Cerebellar cortex (tissue), 1 donor: Measurements from ENCODE around the gene HOXC12.

ENCODE experiments used
- DNase-seq: peaks from one replicate; pipeline ENCODE4 v3.0.0-alpha.2; 2015; ENCODE audit warnings: low spot score

HOXC12 gene

DNA sequence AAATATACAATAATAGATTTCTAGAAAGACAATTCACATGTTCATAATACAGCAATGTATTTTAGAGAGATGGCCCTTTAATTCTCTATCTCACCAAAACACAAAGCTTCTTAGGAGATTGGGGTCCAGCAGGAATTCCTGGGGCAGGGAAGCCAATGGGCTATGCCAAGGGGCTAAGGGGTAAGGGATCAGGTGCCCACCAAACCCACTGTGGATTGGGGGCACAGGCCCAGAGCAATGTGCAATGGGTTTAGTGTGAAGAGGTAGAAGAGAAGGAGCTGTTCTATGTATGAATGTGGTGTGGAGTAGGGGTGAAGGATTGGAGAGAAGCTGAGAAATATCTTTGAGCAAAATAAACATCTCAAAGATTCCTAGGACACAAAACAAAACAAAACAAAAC lies 13.5 kb upstream of the HOXC12 start:
- DNase-seq, result no peak

DNA sequence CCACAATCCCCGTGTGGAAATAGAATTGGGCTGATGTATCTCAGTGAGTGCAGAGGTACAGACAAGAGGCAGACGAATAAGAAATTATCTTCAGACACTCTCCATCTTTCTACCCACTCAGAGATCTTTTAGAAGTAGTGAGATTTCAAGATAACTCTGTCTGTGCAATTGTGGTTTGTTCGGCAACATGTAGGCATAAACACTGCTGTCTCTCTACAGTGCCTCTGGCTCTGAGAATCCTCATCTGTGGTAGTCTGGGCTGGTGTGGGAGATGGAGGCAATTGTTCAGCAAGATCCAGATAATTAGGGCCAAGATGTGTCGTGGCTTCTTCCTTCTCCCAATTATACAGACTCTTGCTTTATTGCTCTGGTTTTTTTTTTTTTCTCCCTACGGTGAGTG lies 13.0 kb upstream of the HOXC12 start:
- DNase-seq, result no peak

DNA sequence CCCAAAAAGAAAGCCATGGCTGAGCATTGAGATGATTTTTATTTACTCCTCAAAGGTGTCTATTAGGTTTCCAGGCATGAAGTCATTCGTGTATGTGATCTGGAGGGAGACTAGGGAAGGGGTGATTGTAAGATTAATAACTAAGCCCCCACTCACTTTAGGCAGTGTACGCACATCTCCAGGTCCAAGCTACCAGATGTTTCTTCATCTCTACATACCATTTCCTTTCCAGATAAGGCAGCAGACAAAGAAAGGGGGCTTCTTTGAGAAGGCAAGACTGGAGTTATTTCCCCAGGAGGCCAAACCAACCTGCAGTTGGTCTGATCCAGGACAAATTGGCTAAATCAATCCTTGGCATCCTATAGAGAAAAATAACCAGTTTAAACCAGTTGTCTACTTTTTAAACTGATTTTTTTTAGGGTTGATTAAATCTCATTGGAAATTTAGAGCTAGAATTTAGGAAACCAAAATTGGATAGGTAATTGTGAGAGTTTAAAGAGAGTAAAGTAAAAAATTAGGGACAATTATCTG lies 12.2 kb upstream of the HOXC12 start:
- no peak for DNase-seq

DNA sequence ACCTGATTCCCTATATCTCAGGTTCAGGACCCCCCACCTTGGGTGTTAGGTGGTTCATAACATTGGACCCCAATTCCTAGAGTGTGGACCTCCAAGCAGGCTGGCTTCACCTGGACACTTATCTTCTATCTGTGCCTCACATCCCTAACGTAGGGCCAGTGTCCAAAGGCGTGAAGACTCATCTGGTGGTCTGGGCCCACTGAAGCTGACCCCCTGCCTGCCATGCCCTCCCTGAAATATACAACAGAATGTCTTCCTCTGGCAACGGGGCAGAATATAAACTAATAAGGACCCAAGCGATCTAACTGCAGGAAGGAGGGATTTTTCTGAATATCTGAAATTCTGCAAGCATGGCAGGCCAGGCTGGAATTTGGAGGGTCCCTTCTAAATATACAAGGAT lies 10.5 kb upstream of the HOXC12 start:
- DNase-seq, result no peak

DNA sequence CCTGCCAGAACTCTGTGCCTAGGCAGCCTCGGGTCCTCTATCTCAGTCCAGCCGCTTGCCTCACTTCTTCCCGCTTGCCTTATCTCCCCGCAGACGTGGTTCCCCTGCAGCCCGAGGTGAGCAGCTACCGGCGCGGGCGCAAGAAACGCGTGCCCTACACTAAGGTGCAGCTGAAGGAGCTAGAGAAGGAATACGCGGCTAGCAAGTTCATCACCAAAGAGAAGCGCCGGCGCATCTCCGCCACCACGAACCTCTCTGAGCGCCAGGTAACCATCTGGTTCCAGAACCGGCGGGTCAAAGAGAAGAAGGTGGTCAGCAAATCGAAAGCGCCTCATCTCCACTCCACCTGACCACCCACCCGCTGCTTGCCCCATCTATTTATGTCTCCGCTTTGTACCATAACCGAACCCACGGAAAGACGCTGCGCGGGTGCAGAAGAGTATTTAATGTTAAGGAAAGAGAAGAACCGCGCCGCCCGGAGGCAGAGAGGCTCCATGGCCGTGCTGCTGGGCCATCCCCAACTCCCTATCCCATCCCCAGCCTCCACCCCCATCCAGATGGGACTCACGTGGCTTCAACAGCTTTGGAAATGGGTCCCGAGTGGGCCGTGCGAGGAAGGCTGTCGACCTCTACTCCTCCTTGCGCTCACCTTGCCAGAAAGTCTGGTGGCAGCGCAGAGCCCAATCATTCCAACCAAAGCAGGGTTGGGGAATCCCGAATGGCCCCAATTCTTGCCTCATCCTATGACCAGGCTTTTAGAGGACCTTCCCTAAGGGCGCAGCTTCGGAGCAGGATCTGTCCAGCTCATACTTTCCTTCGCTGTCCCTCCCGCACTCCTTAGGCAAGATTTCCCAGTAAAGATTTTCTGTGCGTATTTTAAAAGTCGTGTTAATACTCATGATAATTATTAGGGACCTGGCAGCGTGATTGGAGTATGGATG lies 9.5 kb upstream of the HOXC12 start:
- DNase-seq, result no peak

DNA sequence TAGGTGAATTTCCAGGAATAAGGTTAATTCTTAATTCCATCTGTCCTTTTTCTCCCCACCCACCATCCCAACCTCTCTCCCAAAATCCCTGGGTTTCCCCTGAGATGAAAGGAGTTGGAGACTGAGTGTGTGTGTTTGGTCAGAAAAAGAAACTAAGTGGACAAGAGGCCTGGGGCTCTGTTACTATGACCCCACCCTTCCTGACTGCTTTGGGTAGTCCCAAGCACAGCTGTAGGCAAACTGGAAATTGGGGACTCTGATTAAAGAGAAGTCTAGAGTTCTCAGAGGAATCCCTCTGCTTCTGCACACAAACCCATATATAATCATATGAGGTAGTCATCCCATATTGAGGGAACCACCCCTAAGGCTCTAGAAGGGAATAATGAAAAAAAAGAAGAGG lies 7.0 kb upstream of the HOXC12 start:
- DNase-seq, result no peak

DNA sequence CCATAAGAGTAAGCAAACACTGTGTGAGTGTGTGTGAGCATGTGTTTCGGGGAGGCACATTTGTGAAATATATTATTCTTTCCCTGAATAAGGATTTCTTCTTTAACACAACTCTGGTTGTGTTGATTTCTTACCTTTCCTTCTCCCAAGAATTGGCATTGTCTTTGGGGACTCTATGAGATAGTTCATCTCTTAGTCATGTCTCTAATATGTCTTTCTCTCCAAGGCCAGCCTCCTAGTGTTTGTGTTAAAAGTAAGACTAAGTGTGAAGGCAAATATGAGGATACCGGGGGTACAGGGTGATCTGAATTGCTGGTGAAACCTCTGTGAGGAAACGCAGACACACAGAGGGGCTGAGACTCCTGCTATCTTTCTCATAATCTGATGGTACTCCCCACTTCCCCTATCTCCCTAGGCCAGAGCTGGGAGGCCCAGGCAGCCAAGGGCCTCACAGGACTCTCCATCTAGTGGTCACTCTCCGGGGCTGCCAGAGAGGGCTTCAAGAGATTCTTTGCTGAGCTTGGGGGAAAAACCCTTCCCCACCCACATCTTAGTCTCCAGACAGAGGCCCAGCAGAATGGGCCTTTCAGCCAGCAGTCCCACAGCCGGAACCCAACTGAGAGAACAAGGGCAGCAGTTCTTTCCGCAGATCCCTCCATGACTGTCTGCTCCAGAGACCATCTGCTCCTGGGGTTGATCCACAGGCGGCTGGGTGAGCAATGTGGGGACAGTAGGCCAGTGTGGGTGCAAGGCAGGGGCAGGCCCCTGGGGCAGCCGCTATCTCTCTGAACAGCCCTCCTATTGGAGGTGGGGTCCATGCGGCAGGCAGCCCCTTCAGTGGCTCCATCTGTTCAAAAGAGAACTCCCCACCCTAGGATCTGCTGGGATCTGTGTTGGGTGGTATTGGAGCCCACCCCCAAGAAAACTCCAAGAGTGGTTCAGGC lies 5.8 kb upstream of the HOXC12 start:
- DNase-seq, result peak; percentile 51

DNA sequence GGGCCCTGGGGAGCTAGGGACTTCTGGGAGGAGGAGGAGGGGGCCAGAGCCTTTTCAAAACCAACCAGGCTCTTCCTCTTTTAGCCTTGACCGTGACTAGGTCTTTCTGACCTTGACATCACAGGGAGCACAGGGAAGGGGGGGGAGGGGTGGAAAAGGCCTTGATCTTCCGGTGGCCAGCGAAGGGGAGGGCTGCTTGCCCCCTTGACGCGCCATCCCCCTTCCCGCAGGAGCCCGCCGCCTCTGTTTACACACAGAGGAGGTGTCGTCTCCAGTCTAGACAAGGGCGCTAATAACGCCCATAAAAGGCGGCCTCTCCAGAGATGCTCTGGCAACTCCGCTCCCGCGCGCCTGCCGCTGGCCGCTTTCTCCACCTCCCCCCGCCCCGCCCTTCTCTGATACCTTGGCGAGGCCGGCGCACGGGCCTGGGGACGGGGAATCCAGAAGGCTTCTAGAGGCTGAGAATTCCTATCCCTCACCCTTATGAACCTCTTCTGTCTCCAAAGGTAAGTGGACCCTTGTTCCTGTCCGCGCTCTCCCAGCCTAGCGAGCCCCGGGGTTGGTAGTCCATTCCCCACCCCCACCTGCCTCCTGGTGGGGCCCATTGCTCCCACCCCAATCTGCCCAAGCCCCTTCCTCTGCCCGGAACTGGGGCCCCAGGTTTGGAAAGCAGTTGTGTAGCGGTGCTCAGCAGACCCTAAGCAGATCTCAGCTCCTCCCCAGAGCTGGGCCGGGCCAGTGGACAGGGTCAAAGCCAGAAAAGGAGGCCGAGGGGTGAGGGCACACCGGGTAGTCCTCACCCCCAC lies 4.9 kb upstream of the HOXC12 start:
- DNase-seq, result no peak

DNA sequence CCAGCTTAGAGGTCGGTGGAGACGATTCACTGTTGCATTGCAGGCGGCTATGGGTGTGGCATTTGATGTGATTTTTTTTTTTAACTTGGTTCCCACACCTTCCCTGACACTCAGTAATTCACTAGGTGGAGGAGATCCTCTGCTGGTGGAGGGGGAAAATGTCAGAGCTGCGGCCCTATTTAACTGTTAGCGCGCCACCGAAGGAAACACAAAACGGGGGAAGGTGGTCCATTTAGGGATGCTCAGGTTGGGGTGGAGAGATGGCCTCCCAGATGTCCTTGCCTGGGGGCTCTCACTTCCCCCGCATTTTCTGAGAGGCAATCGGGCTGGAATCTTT lies 4.3 kb upstream of the HOXC12 start:
- peak; percentile 42 for DNase-seq

DNA sequence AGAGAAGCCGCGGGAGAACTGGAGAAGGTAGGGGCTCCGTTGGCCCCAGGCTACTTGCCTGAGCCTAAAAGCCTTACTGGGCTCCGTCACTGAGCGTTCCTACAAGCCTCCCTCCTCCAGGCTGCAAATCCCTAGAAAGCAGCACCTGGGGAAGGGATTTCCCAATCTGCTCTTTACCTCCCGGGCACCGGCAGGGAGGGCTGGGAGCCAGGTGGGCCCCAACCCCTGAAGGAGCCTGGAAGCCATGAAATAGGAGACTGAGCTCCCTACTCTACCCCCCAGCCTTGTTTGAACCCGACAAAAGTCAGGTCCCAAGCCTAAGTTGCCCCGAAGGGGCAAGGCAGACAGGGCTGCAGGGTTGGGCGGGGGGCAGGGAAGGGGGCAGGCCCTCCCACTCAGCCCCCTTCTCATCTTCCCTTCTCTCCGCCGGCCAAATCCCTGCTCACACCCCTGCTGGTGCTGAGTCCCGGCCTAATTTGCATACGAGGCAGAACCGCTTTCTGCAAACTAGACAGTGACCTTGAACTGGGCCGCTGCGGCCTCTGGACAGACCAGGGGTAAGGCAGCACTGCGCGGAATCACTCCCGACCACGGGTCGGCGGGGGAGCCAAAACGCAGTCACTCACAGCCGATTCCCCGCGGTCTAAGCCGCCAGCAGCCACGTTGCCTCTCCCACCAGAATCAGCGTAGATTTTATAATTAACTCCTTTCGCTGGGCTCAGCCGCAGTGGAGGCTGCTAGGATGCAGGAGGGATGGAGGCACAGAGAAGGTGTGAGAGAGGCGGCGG lies 3.7 kb upstream of the HOXC12 start:
- no peak for DNase-seq

DNA sequence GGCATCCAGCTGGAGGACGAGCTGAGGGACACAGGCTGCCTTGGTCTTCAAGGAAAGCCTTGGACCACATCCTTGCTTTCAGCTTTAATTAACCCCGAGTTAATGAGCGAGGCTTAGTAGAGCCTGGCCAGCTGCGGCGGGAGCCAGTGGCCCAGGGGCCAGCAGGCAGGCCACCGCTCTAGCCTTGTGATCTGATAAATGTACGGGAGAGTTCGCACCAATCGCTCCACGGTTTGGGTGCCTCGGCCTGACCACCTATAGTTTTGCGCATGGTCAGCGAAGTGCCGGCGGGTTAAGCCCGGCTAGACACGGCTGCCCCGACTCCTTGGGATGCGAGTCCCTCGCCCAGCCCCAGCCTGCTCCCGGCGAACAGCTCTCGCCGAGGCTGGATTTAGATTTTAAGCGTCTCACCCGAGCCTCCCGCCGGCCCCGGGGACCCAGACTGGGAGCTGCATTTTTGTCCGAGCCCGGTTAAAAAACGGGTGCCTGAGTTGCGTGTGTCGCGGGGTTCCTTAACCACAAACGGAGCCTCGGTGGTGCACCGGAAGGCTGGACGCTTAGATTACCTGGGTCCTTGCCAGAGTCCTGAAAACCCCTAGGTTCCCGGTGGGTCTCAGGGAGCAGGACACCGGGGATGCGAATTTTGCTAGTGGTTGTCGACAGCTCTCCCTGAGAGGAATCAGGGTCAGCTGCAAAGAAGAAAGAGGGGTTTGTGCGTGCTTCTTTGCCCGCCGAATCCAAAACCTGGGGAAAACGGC lies 2.9 kb upstream of the HOXC12 start:
- DNase-seq, result no peak

DNA sequence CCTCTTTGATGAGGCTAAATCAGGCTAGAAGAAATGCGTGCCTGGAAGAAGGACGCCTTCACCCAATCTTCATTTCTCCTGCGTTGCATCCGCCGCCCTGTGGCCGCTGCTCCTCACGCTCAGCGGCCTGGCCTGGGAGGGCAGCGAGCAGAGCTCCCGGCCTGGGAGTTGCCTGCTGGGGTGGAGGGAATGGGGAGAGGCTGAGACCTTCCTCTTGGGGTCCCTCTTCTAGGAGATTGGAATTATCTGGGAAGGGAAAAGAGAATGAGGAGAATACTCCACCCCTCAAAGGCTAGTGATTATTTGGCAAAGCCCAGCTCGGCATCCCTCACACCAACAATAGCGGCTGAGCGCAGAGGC lies 2.4 kb upstream of the HOXC12 start:
- no peak for DNase-seq

DNA sequence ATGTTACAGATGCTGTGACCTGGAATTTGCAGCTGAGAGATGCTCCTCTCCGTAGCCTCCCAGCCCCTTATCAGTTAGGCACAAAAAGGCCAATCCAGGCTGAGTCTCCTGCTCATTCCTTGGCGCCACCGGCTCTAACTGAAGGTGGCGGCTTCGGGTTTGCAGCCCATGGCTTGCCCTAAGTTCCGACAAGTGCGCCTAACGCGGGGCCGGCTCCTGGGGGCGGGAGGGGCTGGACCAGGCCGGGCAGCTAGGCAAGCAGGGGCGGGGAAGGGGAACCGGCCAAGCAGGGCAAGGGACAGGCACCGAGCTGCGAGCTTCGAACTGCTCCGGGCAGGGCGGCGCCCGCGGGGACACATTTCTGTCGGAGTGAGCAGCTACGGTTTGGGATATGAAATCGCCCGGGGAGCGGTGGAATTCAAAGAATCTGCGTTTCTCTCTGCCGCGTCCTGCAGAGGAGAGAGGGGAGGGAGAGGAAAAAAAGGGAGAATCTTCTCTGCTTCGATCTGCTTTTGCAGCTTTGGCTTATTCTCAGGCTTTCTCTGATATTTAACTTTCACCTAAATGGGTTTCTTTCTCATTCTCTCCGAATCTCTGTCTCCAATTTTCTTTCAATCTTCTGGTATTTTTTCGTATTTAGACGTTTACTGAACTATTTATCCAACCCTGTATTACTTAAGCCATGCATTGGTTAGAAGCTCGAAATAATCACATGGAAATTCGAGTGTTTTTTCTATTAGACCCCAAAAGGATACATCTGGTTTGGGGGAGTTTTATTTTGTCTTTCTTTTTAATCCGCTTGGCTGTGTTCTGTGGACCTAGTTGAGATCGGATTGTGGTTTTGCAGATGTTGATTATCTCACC lies 1.6 kb upstream of the HOXC12 start:
- no peak for DNase-seq

DNA sequence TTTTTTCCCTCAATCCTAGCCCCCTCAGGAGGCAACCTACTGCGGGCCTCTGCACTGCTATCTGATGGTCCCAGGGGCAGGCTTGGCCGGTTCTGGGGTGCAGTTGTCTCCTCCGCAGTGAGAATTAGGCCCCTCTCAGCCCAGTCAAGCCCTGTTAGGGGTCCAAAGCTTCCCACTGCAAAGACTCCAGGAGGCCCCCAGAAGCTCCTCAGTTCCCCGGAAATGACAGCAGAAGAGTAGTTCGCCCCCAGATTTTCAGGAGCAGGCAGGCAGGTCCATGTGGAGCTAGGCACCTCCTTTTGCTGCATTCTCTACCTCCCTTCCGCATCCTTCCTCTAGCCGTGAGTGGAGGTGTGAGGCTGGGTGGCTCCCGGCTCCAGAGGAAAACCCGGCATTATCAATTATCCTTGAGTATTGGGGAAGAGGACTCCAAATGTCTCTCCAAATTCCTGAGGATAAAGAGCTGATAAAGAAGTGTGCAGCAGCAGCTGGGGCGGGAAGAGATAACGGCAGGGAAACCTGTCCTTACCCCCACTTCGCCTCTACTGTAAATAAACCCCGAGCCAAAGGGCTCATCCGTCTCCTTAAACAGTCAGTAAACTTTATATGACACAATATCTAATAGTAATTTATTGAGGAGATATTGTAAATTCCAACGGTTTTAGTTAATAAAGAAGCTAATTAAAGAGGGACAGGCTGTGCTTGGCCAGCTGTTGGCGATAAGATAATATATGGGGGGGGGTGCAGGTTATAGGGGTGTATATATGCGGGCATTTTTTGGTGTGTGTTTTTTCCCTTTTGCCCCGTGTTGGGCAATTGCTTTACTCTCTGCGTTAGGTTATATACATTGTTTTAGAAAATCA lies 641 bp upstream of the HOXC12 start:
- DNase-seq, result no peak

DNA sequence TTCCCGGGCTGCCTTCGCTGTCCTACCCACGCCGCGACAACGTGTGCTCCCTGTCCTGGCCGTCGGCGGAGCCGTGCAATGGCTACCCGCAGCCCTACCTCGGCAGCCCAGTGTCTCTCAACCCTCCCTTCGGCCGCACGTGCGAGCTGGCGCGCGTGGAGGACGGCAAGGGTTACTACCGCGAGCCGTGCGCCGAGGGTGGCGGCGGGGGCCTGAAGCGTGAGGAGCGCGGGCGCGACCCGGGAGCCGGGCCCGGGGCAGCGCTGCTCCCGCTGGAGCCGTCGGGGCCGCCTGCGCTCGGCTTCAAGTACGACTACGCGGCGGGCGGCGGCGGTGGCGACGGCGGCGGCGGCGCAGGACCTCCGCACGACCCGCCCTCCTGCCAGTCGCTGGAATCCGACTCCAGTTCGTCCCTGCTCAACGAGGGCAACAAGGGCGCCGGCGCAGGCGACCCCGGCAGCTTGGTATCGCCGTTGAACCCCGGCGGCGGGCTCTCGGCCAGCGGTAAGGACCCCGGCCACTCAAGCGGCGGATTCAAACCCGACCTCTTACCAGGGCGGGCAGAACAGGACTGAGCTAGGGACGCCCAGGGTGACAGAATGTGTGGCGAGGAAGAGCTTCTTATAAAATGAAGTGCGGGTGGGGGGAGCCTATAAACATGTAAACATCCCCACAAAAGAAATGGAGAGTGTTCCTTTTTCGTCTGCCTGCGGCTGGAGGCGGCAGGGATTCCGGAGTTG lies 503 bp downstream of the HOXC12 start:
- no peak for DNase-seq

DNA sequence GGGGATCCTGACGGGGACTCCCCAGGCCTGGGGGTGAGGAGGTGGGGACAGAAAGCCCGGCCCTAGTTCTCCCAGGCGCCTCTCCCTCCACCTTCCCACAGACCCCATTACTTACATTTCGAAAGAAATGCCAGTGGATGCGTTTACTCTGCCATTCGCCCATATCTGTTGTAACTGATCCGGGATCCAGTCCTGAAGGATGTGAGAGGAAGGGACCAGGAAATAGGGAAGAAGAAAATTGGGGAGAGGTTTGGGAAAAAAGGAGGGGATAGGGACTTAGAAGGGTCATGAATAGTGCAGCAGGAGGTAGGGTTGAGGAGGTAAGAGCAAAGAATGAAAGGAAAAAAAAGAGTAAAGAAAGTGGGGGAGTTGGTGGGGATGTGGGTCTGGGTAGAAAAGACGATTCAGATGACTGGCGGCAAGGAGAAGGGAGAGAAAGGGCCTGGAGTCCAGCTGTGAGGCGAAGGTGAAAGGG lies 1.1 kb downstream of the HOXC12 start:
- no peak for DNase-seq

DNA sequence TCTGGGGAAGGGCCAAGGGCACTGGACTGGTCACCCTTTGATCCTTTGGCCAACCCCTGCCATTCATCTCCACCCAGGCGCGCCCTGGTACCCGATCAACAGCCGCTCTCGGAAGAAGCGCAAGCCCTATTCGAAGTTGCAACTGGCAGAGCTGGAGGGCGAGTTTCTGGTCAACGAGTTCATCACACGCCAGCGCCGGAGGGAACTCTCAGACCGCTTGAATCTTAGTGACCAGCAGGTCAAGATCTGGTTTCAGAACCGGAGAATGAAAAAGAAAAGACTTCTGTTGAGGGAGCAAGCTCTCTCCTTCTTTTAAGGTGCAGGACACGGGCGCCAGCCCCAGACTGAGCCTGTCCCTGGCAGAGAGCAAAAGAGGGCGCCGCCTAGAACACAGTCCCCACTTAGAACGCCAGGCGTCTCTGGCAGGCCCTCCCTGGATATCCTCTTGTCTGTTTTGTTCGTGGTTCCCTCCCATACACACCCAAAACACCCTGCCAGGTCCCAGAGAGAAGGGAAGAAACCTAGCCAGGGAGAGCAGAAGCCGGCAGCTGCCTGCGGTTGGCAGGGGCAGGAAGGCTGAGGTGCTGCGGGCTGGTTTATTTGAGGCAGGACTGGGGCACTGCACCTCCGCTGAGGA lies 1.7 kb downstream of the HOXC12 start:
- DNase-seq, result no peak
